GM12878 (cell line): Measurements from ENCODE around the gene UGT8. TPM values are rescaled to one million over a fixed set of nuclear protein-coding genes. Genes with fewer than 3 reads are reported as not detected.
A peak's percentile ranks its signal among the peaks of the same experiment; 100 is the strongest.
"Not testable (repeated sequence)": the region's sequence is repeated elsewhere in the genome, so short reads cannot be mapped to it uniquely, and the experiment has no call there.

Source experiments
- ATAC-seq: fragments of 200-7000 bp; cut with Tn5 transposase; 3 replicates; pipeline ENCODE4 v1.9.1; 2020; ENCODE audit warnings: mild to moderate bottlenecking, moderate library complexity
- BruUV-seq: library from RNA; stranded (reverse); fragments of 400-500 nt; replicated peaks from 2 replicates; lab custom pipeline; 2021; lab: Mats Ljungman, UMichigan
- CTCF ChIA-PET: fragments of 300-600 bp; sonication (Branson Sonifier 250); formaldehyde crosslinking; extraction: SDS; loops from one replicate; lab custom pipeline; 2021; ENCODE audit warnings: inconsistent platforms; lab: Yijun Ruan, JAX
- POLR2A ChIA-PET: fragments of 350-600 bp; formaldehyde crosslinking; extraction: SDS; loops from one replicate; lab custom pipeline; 2021; ENCODE audit warnings: inconsistent platforms; lab: Charles Lee
- RAD21 ChIA-PET: fragments of 300-600 bp; sonication (Branson Sonifier 250); formaldehyde crosslinking; loops from one replicate; lab custom pipeline; 2023; ENCODE audit warnings: antibody characterized with exemption; ENCODE audit not compliant: unreplicated experiment; lab: Charles Lee
- SMC1A ChIA-PET: fragments of 300-600 bp; sonication (Branson Sonifier 250); formaldehyde crosslinking; loops from one replicate; lab custom pipeline; 2023; ENCODE audit not compliant: unreplicated experiment, uncharacterized antibody; lab: Charles Lee
- DNase-seq: peaks from one replicate; pipeline ENCODE4 v3.0.0-alpha.2; 2011; ENCODE audit warnings: low read depth, low spot score
- FAIRE-seq: peaks from 3 replicates; lab custom pipeline; 2011; peaks lifted over from hg19 to GRCh38; lab: Jason Lieb, UNC
- H2AFZ ChIP-seq: 2 replicates; pipeline ENCODE4 v1.6.0; 2011; ENCODE audit warnings: low read depth, low read length, control low read depth; ENCODE audit not compliant: control insufficient read depth
- H3K27ac ChIP-seq: 2 replicates; pipeline ENCODE4 v1.5.1; 2011; ENCODE audit warnings: control low read depth; ENCODE audit not compliant: control insufficient read depth, insufficient read depth
- H3K27me3 ChIP-seq, 2 experiments: replicated peaks in 1 of 2; 2 replicates each; pipeline versions ENCODE4 v1.6.0 to v1.6.1; 2011; ENCODE audit warnings: low read length in 1 of 2; ENCODE audit not compliant: control insufficient read depth in 2 of 2, insufficient read depth in 2 of 2
- H3K36me3 ChIP-seq, 2 experiments: 2 replicates each; pipeline ENCODE4 v1.5.1; 2011; ENCODE audit warnings: low read length in 1 of 2; ENCODE audit not compliant: control insufficient read depth in 2 of 2, insufficient read depth in 2 of 2
- H3K4me1 ChIP-seq: 2 replicates; pipeline ENCODE4 v1.6.1; 2011; ENCODE audit warnings: mild to moderate bottlenecking, low read length, moderate library complexity, mixed read lengths; ENCODE audit not compliant: control insufficient read depth, insufficient read depth
- H3K4me2 ChIP-seq: 2 replicates; pipeline ENCODE4 v1.6.0; 2011; ENCODE audit warnings: control low read depth; ENCODE audit not compliant: control insufficient read depth, insufficient read depth
- H3K4me3 ChIP-seq: fragments of 200-600 bp; sonication (generic); 2 replicates; pipeline ENCODE4 v1.5.1; 2016
- H3K79me2 ChIP-seq: 2 replicates; pipeline ENCODE4 v1.6.0; 2011; ENCODE audit warnings: low read length; ENCODE audit not compliant: control insufficient read depth, insufficient read depth
- H3K9ac ChIP-seq: 2 replicates; pipeline ENCODE4 v1.8.0; 2011; ENCODE audit warnings: low read length, control low read depth, mixed read lengths; ENCODE audit not compliant: control insufficient read depth, insufficient read depth
- H3K9me3 ChIP-seq: replicated peaks from 3 replicates; pipeline ENCODE4 v1.5.1; 2011; ENCODE audit warnings: mild to moderate bottlenecking, low read length; ENCODE audit not compliant: control insufficient read depth, insufficient read depth
- H4K20me1 ChIP-seq: 2 replicates; pipeline ENCODE4 v1.6.0; 2011; ENCODE audit not compliant: control insufficient read depth, insufficient read depth
- BMI1 ChIP-seq: fragments of 450-650 bp; IDR thresholded peaks from 2 replicates; pipeline ENCODE4 v1.6.1; 2016; ENCODE audit warnings: mild to moderate bottlenecking, moderate library complexity, borderline replicate concordance
- FOS ChIP-seq: IDR thresholded peaks from 3 replicates; pipeline ENCODE4 v1.6.1; 2011; ENCODE audit warnings: borderline replicate concordance; ENCODE audit not compliant: insufficient read length; ENCODE audit errors: extremely low read depth
- HCFC1 ChIP-seq: fragments of 150-350 bp; IDR thresholded peaks from 2 replicates; pipeline ENCODE4 v1.6.1; 2014; ENCODE audit warnings: low read length
- HDGF ChIP-seq: fragments of 450-650 bp; IDR thresholded peaks from 2 replicates; pipeline ENCODE4 v1.6.1; 2016; ENCODE audit warnings: antibody characterized with exemption
- IRF5 ChIP-seq: fragments of 450-650 bp; IDR thresholded peaks from 2 replicates; pipeline ENCODE4 v1.6.1; 2017; ENCODE audit warnings: borderline replicate concordance
- MEF2A ChIP-seq: IDR thresholded peaks from 2 replicates; pipeline ENCODE4 v1.6.1; 2011; ENCODE audit warnings: low read depth, mild to moderate bottlenecking, low read length, moderate library complexity; ENCODE audit not compliant: insufficient read depth
- NFIC ChIP-seq: IDR thresholded peaks from 2 replicates; pipeline ENCODE4 v1.6.1; 2012; ENCODE audit warnings: low read depth, mild to moderate bottlenecking, inconsistent platforms, low read length, moderate library complexity
- NKRF ChIP-seq: fragments of 450-650 bp; conservative IDR thresholded peaks from 2 replicates; pipeline ENCODE4 v1.6.1; 2017; ENCODE audit warnings: mild to moderate bottlenecking, moderate library complexity
- PML ChIP-seq: IDR thresholded peaks from 2 replicates; pipeline ENCODE4 v1.6.1; 2012; ENCODE audit warnings: low read length, inconsistent platforms
- RAD21 ChIP-seq: IDR thresholded peaks from 2 replicates; pipeline ENCODE4 v1.6.1; 2011; ENCODE audit warnings: mild to moderate bottlenecking, low read depth, low read length, moderate library complexity; ENCODE audit not compliant: insufficient read depth
- RB1 ChIP-seq: fragments of 450-650 bp; formaldehyde crosslinking; IDR thresholded peaks from 2 replicates; pipeline ENCODE4 v1.6.1; 2017; ENCODE audit warnings: mild to moderate bottlenecking, borderline replicate concordance
- RUNX3 ChIP-seq: IDR thresholded peaks from 2 replicates; pipeline ENCODE4 v1.6.1; 2012; ENCODE audit warnings: low read length, inconsistent platforms
- SPI1 ChIP-seq: IDR thresholded peaks from 2 replicates; pipeline ENCODE4 v1.6.1; 2011; ENCODE audit warnings: low read depth, mild to moderate bottlenecking, low read length, moderate library complexity, borderline replicate concordance; ENCODE audit not compliant: insufficient read depth
- TCF7 ChIP-seq: IDR thresholded peaks from 2 replicates; pipeline ENCODE4 v1.6.1; 2014; ENCODE audit warnings: antibody characterized with exemption, borderline replicate concordance
- ZNF274 ChIP-seq: IDR thresholded peaks from one replicate; pipeline ENCODE4 v1.8.0; 2011; ENCODE audit not compliant: insufficient read length, insufficient read depth
- ZSCAN29 ChIP-seq: fragments of 450-650 bp; IDR thresholded peaks from 2 replicates; pipeline ENCODE4 v1.6.1; 2017; ENCODE audit warnings: mild to moderate bottlenecking, moderate library complexity
- WGBS: methylation state at CpG from one replicate; pipeline ENCODE4 v1.1.6; 2016; ENCODE audit warnings: low lambda C conversion rate; ENCODE audit not compliant: insufficient replicate concordance, insufficient coverage; ENCODE audit errors: missing lambda C conversion rate; 5-methylcytosine and 5-hydroxymethylcytosine counted together
- in situ Hi-C: fragments of 300-500 bp; cut with MboI; formaldehyde crosslinking; loops from 9 replicates; pipeline ENCODE4 v1.14.3; 2018; ENCODE audit warnings: mixed read lengths
- intact Hi-C: fragments of 100-400 bp; cut with micrococcal nuclease; formaldehyde crosslinking; loops from one replicate; pipeline ENCODE4 v1.14.2; 2022; ENCODE audit not compliant: unreplicated experiment
- polyA plus RNA-seq, 11 experiments: library from polyadenylated mRNA; depleted of rRNA in 4 of 11; unstranded in 6 of 11; stranded (reverse) in 5 of 11; fragments of >200 nt; fragmentation: Nextera tagmentation in 4 of 11; fragmentation: Illumina TruSeq in 1 of 11; extraction: Ambion mirVana in 4 of 11; extraction: Trizol in 1 of 11; gene quantifications; 1 replicate in 1 of 11; 2 replicates in 10 of 11; pipeline versions ENCODE4 v1.2.1 to v1.2.3, GENCODE V29; 2011 to 2016; ENCODE audit warnings: inconsistent platforms in 2 of 11, missing spikeins in 2 of 11, low read depth in 1 of 11
- total RNA-seq, 4 experiments: library from RNA; depleted of rRNA in 3 of 4; stranded (reverse); fragments of >200 nt in 3 of 4; fragmentation: Illumina TruSeq in 1 of 4; extraction: Trizol in 1 of 4; gene quantifications; 2 replicates each; pipeline versions ENCODE4 v1.2.1 to v1.2.3, GENCODE V29; 2013 to 2021

The UGT8 gene
- total and polyA plus RNA-seq, 10 of the 15 experiments (the other 5 are each of a cell fraction or from before 2014, with no cell fraction given), result 0.16 to 1.1 (median 0.49) TPM

- H3K4me1 ChIP-seq, result not testable (repeated sequence)
Measured at GRCh38 chr4:114670733-114671132, 72.1 kb downstream of the UGT8 start.

GRCh38 chr4:114673306-114673705 lies 74.7 kb downstream of the UGT8 start:
- POLR2A ChIA-PET, result interaction anchor here (0.9 kb wide), 1 partner anchor 9 kb away, joined by 3 read pairs; no protein-coding TSS in a partner anchor

More at GRCh38 chr4:114670733-114671132, 72.1 kb downstream of the UGT8 start:
- in situ Hi-C loops, DNase-seq, BruUV-seq, H2AFZ ChIP-seq, H4K20me1 ChIP-seq, H3K27ac ChIP-seq, RAD21 ChIA-PET, H3K27me3 ChIP-seq, FAIRE-seq, H3K4me3 ChIP-seq, H3K36me3 ChIP-seq, H3K79me2 ChIP-seq, H3K9me3 ChIP-seq, CTCF ChIA-PET, SMC1A ChIA-PET, POLR2A ChIA-PET, ATAC-seq, H3K4me2 ChIP-seq, H3K9ac ChIP-seq, intact Hi-C loops: not testable (repeated sequence)
- WGBS, result 17% methylated on average over 4 of the region's 4 CpGs
- peak; percentile 30; the same call in 1 of the 2 replicates for TF ChIP-seq RUNX3
- 0 out of 2 replicates have a peak, but pooled peaks have one; percentile 27 for TF ChIP-seq MEF2A

More at GRCh38 chr4:114673306-114673705, 74.7 kb downstream of the UGT8 start:
- in situ Hi-C loops (no loop called here), intact Hi-C loops (no loop called here)
- Histone ChIP-seq H3K36me3 (no peaks in the 10 kb centered on the region), H3K9me3 (no peaks in the 10 kb centered on the region), H2AFZ (no peak overlapping the region), H3K9ac (no peak overlapping the region), H3K27me3 (no peaks in the 10 kb centered on the region), H3K4me1 (no peaks in the 10 kb centered on the region), H3K4me2 (no peak overlapping the region), H4K20me1 (no peaks in the 10 kb centered on the region), H3K27ac (no peak overlapping the region), H3K4me3 (no peak overlapping the region), H3K79me2 (no peaks in the 10 kb centered on the region)
- SMC1A ChIA-PET, result interaction anchor here (0.6 to 1.1 kb wide), 2 partner anchors 10 to 120 kb away, joined by 3 to 4 read pairs; no protein-coding TSS in a partner anchor
- DNase-seq, result no peak
- TF ChIP-seq FOS (no peak), NKRF (no peak), SPI1 (no peak), RAD21 (no peak), RB1 (no peak), IRF5 (no peak), NFIC (no peak), ZSCAN29 (no peak), HDGF (no peak), ZNF274 (no peak), BMI1 (no peak), TCF7 (no peak), HCFC1 (no peak), PML (no peak)
- no TSS peak for BruUV-seq
- RAD21 ChIA-PET, result no interaction called here
- no peak for ATAC-seq
- CTCF ChIA-PET, result interaction anchor here (1.0 kb wide), 1 partner anchor 21 kb away, joined by 3 read pairs; no protein-coding TSS in a partner anchor
- 75% methylated on average over 2 of the region's 2 CpGs for WGBS
- no peak for FAIRE-seq
